GM21786 (cell line): Measurements from ENCODE around the gene C17orf100.
A peak's percentile ranks its signal among the peaks of the same experiment; 100 is the strongest.
"Not testable (repeated sequence)": the region's sequence is repeated elsewhere in the genome, so short reads cannot be mapped to it uniquely, and the experiment has no call there.

Experiments
- ATAC-seq: cut with Tn5 transposase; IDR thresholded peaks from one replicate; pipeline ENCODE4 v1.9.1; 2021; ENCODE audit not compliant: unreplicated experiment

The C17orf100 gene

DNA sequence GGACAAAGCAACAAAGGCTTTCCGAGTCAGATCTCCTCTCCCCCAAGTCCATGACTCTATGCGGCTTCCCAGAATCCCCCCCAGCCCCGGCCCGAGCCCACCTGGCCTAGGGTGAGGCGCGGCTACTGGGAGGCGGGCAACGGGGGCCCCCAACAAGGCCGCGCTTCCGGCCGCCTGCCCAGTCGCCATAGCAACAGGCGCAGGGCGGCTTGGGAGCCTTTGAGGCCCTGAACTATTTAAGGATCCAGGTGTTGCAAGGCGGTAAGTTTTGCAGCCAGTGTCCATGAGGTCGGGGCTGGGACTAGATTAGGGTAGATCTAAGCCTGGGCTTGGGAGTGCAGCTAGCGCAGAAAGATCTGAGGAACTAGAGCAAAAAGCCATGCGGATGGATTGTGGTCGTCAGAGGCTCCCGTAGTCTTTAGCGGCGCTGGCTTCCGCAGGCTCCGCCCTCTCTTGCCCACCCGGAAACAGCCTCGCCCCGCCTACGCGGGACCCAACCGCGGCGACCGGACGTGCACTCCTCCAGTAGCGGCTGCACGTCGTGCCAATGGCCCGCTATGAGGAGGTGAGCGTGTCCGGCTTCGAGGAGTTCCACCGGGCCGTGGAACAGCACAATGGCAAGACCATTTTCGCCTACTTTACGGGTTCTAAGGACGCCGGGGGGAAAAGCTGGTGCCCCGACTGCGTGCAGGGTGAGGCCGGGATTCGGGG, 10.9 kb upstream of the C17orf100 start, which contains the start of the genes KIAA0753 and TXNDC17:
Gene KIAA0753, minus strand, starts transcription at position 176 of the 711 bp plus-strand sequence. CDS start 5,608 bp downstream, outside the sequence.
Gene TXNDC17, plus strand, starts transcription at position 525 of the 711 bp plus-strand sequence. Its CDS starts 23 bp downstream, at position 548.
- ATAC-seq = peak; percentile 89

DNA sequence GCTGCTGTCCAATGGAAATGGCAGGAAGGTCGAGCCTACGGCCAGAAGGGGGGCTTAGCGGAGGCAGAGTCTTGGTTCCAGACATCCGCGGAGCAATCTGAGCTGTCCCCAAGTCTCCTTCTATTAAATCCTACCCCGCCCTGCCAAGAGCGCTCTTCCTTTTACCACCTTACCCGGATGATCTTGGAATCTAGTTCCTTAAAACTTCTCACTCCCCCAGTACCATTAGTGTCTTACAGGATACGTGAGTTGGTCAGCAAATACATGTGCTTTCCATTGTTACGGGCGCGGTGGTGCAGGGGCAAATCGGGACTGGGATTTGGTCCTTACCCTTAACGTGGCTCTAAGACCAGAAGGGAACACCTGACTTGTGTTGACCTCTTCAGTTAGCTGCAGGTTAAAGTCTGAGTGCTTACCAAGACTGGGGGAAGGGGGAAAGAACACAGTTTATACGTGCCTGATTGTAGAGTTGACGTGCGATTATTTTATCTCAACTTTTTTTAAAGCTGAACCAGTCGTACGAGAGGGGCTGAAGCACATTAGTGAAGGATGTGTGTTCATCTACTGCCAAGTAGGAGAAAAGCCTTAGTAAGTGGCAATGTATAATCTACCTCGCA, 10.2 kb upstream of the C17orf100 start:
- ATAC-seq = no peak

DNA sequence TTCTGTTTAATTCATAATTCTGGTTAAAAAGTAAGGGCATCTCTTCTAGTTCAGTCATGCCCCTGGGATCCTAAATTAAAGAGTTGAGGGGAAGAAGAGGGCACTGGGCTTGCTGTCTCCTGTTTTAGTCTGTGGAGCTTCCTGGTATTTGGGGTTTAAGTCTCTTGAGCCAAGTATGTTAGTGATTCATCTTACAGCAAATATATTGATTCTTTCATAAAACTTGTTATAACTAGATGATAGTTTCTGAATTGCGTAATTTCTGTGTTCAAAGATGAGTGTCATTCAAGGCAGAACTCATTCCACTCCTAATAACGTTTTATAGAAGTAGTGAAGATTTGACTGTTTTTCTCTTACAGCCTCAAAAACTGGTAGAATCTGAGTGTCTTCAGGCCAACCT, 9.0 kb upstream of the C17orf100 start:
- ATAC-seq = no peak

DNA sequence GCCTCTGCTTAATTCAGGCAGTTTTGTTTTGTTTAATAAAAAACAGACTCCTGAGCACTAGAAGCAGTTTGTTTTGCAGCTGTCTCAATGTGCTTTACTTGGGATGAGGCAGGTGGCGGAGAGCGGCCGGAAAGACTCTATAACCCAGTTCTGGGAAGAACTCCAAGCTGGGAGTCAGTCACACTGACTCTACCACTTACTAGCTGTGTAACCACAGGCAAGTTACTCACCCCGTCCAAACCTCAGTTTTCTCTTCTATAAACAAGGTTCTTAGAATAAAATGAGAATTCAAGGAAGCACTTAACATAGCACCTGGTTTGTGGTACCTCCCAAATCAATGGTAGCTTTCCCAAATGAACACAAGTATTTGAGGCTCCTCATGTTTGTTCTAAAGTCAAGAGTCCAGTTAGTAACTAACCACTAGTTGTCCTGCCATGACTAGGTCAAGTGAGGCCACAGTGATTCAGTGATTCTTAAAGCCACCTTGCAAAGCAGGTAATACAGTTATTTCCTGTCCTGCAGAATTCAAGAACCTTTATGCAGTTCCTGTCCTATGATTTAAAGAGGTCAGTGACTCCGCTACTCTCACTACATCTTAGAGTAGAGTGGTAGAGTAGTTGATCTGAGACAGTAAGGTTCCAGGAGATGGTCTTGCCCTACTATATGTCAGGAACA, 8.0 kb upstream of the C17orf100 start:
- no peak for ATAC-seq

DNA sequence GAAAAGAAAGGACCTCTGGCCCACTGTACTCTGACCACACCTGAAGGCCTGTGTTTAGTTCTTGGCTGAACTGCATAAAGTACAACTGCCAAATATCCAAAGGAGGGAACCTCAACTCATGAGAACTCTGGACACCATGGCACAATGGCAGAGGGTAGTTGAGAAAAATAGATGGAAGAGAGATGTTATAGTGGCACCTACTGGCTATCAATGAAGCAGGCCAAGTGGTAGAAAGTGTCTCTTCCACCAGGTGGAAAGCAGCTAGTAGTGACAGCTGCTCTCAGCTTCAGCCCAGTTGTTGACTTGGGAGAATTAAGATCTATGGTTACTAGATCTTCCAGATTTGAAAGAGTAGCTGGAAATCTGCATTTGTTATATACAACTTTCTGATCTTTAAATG, 3.4 kb upstream of the C17orf100 start:
- ATAC-seq = no peak

DNA sequence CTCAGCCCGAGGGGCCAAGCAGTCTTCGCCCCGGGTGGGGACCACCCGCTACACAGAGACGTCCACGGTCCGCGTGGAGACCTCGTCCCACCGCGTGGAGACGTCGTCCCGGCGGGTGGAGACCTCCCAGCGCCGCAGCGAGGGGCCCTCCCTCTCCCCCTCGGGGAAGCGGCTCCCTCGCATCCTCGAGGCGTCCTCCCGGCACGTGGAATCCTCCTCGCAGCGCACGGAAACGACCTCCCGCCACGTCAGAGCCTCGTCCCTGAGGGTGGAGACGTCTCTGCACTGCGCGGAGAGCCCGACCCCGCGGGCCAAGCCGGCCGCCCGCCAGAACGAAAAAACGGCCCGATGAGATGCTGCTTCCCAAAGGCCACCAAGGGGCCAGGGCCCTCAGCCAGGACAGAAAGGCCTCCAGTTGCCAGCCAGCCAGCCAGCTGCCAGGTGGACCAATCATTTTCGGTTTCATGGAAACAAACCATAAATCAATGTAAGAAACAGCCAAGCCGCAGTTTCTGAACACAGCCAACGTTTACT, 424 bp downstream of the C17orf100 start:
- no peak for ATAC-seq

DNA sequence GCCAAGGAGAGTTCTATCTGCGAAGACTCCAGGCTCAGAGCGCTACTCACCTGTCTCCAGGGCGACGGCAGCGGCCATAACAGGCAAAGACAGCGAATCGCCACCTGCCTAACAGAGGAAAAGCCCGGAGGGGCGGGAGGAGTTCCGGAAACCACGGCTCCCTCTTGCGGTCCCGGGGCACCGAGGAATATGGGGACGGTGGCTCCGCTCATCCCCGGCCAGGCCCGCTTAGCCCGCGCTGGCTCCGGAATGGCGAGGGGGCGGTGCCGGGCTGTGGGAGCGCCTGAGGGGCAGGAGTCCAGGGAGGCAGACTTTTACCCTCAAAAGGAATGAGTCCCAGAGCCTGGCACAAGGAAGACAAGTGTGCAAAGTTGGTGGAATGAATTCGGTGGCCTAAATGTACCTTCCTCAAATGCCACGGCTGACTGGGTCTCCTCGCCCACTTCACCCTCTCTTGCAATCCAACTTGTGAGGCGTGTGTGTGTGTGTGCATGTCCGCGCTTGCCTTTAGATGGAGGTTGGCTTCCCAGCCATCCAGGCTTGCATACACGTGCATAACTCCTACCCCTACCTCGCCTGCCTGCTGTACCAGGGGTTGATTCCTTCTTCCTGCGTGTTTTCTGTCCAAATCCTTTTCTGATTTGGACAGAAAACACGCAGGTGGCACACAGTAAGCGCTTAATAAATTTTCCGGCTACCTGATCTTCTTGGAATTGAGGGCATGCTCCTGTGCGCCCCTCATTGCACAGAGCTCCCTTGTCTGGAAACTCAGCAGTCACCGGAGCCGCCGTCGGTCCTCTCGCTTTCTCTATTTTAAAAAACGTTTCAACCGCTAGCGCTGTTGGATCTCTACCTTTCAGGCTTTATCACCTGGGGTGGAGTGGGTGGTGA, 3.5 kb downstream of the C17orf100 start:
- no peak for ATAC-seq

DNA sequence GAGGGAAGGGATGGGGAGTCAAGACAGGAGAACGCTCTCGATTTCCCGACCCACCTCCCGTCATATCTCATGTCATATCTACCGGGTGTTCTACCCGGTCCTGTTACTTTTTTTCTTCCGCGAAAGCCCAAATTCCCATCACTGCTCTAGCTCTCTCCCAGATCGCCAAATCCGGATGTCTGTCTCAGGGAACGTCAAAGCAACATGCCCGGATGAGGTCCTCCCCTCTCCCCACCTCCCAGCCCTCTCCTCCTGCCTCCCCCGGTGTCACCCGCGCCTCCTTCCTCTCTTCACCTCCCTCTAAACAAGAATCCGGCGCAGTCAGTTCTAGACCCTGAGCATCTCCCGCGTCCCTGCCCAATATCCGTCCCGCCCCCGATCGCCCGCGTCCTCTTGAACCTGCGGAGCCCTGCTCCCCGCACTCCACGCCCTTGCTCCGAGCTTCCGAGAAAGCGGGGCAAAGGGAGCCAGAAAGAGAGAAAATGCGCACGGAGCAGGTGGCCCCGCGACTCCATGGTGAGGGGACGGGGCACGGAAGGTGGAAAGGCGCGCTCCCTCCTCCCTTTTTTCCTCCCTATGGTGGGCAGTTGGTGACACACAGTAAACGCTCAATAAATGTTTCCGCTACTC, 4.3 kb downstream of the C17orf100 start:
- not testable (repeated sequence) for ATAC-seq

DNA sequence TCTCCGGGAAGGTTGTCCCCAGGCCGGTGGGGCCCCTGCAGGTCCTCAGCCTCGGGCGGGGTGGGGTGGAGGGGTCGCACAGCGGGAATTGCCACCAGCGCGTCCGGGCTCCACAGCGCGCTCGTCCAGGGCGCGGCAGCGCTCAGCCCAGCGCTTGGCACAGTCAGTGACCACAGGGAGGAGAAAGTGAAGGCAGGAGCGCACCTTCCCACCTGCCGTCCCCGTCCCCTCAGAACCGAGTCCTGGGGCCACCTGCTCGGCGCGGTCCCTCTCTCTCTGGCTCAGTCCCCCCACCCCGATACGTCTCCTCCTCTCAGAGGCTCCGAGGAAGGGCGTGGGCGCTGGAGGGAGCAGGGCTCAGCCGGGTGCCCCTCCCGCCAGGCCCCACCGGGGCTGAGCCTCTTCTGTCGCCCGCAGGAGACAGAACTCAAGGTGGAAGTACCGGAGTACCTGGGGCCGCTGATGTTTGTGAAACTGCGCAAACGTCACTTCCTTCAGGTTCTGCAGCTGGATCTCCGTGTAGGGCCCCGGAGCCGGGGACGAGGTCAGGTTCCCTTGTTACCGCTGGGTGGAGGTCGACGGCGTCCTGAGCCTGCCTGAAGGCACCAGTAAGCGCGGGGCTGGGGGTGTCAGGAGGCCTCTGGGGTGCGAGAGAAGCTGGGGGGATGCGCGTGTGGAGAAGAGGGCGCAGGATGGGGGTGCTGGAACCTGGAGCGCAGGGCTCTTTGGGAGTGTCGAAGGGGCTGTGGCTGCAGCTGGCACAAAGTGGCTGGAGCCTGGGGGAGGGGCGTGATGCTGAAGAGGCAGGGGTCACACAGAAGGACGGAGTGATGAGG, 5.5 kb downstream of the C17orf100 start:
- ATAC-seq = not testable (repeated sequence)

DNA sequence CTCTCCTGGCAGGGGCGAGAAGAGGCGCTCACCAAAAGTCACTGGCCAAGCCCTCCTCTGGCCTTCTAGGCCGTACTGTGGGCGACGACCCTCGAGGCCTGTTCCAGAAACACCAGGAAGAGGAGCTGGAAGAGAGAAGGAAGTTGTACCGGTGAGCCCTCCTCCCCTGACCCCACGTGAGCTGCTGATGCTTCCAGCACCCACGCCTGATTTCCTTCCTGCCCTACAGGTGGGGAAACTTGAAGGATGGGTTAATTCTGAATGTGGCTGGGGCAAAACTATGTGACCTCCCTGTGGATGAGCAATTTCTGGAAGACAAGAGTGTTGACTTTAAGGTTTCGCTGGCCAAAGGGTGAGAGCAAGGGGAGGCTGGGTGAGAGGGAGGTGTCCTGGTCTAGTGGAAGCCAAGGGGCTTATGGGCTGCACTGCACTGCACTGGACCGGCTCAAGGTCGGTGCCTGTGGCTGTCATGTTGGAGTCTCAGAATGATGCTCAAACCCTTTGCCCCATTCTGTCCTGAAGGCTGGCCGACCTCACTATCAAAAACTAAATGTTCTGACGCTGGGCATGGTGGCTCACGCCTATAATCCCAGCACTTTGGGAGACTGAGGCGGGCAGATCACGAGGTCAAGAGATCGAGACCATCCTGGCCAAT, 6.2 kb downstream of the C17orf100 start:
- no peak for ATAC-seq

DNA sequence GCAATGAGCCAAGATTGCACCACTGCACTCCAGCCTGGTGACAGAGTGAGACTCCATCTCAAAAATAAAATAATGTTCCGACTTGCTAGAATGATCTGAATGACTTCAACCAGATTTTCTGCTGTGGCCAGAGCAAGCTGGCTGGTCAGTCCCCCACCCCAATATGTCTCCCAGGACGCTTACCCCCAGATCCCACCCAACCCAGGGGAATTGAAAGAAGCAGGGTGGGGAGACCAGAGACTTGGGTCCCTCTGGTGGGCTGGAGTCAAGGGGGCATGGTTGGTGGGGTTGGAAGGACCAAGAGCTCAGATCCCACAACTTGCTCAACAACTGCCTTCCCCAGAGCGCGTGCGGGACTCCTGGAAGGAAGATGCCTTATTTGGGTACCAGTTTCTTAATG, 6.8 kb downstream of the C17orf100 start:
- ATAC-seq = not testable (repeated sequence)

DNA sequence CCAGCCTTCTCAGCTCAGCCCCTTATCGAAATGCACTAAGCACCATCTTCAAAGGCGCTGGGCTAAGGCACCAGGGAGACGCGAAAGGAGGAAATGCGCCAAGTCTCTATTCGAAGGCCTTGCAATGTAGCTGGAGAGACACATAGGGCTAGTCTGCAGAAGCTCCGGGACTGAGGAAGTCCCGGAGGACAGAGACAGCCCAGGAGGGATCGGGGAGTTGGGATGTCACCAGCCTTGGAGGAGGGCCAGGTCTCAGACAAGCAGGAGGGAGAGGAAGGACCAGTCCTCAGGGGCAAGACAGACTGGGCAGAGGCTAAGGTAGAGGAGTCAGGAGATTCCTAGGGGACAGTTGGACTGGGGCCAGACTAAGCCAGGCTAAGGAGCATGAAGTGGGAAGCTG, 8.5 kb downstream of the C17orf100 start:
- ATAC-seq = no peak

DNA sequence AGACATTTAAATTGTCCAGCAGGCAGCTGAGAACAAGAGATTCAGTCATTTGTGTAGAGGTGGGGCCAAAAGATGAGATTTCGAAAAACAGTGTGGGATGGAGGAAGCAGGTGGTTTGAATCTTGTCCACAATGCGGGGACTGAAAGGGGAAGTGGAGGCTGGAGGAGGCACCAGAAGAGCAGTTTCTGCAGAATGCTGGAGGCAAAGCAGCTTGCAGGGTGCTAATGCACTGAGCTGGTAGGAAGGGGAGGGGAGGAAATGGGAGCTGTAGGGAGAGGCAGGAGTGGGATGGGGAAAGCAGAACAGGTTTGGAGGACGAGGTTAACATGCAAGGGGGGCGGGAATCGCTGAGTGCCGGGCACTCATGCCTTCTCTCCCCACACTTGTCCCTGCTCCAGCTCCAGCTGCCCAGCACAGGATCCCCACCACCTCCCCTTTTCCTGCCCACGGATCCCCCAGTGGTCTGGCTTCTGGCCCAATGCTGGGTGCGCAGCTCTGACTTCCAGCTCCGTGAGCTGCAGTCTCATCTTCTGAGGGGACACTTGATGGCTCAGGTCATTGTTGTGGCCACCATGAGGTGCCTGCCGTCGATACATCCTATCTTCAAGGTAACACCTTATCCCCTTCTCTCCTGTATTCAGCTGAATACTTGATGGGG, 9.4 kb downstream of the C17orf100 start:
- peak; percentile 69 for ATAC-seq

DNA sequence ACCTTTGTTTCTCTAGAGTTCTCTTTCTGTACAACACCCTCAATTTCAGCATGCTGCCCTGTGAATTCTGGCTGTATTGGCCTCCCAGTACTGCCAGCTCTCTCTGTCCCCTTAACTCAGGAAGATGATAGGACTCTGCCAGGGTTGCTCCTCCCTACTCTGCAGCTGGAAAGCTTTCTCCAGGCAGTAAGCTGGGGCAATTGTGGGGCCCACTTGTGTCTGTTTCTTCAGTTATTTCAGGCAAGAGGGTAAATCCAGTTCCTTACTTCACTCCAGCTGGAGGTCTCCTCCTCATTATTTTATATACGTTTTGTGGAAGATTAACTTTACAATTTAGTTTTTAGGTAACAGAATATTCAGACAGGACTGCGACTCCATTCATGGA, 9.9 kb downstream of the C17orf100 start:
- no peak for ATAC-seq

DNA sequence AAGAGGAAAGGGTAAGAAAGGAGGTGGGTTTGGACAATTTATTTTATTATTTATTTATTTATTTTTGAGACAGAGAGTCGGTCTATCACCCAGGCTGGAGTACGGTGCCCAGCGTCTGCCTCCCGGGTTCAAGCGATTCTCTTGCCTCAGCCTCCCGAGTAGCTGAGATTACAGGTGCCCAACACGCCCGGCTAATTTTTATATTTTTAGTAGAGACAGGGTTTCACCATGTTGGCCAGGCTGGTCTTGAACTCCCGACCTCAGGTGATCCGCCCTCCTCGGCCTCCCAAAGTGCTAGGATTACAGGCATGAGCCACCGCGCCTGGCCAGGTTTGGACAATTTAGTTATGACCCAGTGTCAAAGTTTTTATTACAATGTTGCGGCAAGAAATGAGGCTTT, 11.6 kb downstream of the C17orf100 start:
- ATAC-seq = not testable (repeated sequence)

DNA sequence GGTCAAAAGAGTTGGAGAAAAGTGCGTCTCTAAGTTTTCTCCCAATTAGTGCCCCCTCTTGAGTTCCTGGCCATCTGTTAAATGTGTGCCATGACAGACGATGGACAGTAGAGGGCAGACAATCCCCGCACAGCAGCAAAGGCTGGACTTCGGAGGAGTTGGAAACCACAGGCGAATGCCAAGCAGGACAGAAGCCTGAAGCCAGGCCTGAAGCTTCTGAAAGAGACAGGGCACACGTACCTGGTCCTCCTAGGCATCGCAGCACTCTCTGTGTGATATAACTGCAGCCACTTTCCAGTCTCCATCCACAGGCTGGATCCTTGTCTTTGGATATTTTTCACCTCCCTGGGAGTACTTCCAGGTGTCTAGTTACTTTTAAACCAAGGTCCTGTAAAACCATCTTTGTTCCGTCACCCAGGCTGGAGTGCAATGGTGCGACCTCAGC, 14.5 kb downstream of the C17orf100 start:
- no peak for ATAC-seq

DNA sequence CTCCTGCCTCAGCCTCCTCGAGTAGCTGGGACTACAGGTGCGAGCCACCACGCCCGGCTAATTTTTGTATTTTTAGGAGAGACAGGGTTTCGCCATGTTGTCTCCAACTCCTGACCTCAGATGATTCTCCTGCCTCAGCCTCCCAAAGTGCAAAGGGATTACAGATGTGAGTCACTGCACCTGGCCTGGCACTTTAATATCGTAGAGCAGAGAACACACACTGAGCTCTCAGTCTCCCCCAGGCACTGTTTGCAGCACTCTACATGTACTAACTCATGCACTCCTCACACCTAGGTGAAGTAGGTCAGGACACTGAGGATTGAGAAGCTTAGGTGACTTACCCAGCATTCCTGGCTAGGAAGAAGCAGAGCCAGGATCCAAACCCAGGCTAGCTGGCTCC, 15.0 kb downstream of the C17orf100 start:
- no peak for ATAC-seq

DNA sequence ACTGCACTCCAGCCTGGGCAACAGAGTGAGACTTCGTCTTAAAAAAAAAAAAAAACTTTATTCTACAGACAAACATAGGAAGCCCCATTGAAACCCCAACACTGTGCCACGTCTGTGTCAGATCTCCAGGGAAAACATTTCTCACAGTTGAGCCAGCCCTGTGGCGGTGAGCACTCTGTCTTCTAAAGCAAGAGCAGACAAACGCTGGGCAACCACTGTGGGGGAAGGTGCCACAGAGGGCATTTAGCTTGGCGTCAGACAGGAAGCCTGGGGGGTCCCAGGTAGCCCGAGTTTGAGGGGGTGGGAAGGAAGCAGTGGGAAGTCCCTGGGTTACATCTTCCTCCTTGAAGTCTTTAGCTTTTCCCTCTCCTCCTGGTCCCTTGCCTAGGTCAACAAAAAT, 16.0 kb downstream of the C17orf100 start:
- ATAC-seq = no peak
